HCT116 (cell line): ENCODE results near the gene MAP2K4.

Experiments
- CBX3 ChIP-seq: IDR thresholded peaks from 2 replicates; pipeline ENCODE4 v1.6.1; 2012; ENCODE audit warnings: low read depth
- CEBPB ChIP-seq: IDR thresholded peaks from 2 replicates; pipeline ENCODE4 v1.6.1; 2012; ENCODE audit warnings: low read depth
- EGR1 ChIP-seq: IDR thresholded peaks from 2 replicates; pipeline ENCODE4 v1.6.1; 2012; ENCODE audit warnings: low read depth
- ELF1 ChIP-seq: IDR thresholded peaks from 2 replicates; pipeline ENCODE4 v1.6.1; 2012; ENCODE audit warnings: low read depth, borderline replicate concordance
- EZH2 ChIP-seq: fragments of 200-600 bp; sonication (generic); IDR thresholded peaks from 2 replicates; pipeline ENCODE4 v1.6.1; 2017; ENCODE audit warnings: antibody characterized with exemption, mixed run types
- POLR2AphosphoS5 ChIP-seq: IDR thresholded peaks from 2 replicates; pipeline ENCODE4 v1.6.1; 2011; ENCODE audit warnings: mild to moderate bottlenecking, low read depth, low read length, moderate library complexity
- SIN3A ChIP-seq: IDR thresholded peaks from 2 replicates; pipeline ENCODE4 v1.6.1; 2012; ENCODE audit warnings: low read depth
- TF ChIP-seq, protein P1 (sequence below), 3 experiments: fragments of 200-600 bp in 1 of 3; sonication (generic) in 1 of 3; IDR thresholded peaks in 2 of 3; conservative IDR thresholded peaks in 1 of 3; 2 replicates each; pipeline ENCODE4 v1.5.1; 2012 to 2017; ENCODE audit warnings: low read depth in 2 of 3, low read length in 2 of 3, antibody characterized with exemption in 1 of 3, borderline replicate concordance in 1 of 3, control low read depth in 1 of 3, mild to moderate bottlenecking in 1 of 3, mixed read lengths in 1 of 3, mixed run types in 1 of 3, moderate library complexity in 1 of 3; ENCODE audit not compliant: insufficient read depth in 1 of 3

DNA sequence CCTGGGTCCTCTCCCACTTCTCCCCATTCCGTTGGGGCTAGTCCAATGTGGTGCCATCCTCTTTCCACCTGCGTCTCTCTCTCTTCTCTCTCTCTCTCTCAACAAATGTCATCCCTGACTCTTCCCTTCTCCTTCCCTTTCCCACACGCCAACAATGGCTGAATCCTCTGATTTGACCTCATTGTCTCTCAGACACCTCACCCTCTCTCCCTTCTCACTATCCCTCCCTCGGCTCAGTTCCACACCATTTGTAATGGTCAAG lies 22.8 kb upstream of the MAP2K4 start:
- TF ChIP-seq ELF1: no peak
- TF ChIP-seq, protein P1, sequence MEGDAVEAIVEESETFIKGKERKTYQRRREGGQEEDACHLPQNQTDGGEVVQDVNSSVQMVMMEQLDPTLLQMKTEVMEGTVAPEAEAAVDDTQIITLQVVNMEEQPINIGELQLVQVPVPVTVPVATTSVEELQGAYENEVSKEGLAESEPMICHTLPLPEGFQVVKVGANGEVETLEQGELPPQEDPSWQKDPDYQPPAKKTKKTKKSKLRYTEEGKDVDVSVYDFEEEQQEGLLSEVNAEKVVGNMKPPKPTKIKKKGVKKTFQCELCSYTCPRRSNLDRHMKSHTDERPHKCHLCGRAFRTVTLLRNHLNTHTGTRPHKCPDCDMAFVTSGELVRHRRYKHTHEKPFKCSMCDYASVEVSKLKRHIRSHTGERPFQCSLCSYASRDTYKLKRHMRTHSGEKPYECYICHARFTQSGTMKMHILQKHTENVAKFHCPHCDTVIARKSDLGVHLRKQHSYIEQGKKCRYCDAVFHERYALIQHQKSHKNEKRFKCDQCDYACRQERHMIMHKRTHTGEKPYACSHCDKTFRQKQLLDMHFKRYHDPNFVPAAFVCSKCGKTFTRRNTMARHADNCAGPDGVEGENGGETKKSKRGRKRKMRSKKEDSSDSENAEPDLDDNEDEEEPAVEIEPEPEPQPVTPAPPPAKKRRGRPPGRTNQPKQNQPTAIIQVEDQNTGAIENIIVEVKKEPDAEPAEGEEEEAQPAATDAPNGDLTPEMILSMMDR (IDR thresholded peaks at IDR 0.05 in 2 of 3, conservative IDR thresholded peaks at IDR 0.05 in 1 of 3; ENCODE audit: borderline replicate concordance in 1 of 3, insufficient read depth in 1 of 3, low read depth in 2 of 3, low read length in 2 of 3): no peak
- TF ChIP-seq EGR1: no peak
- TF ChIP-seq SIN3A: no peak
- no peak for TF ChIP-seq CBX3
- TF ChIP-seq CEBPB: no peak
- TF ChIP-seq POLR2AphosphoS5: no peak
- TF ChIP-seq EZH2: no peak
